GM23338 (cell line): ENCODE results near the gene PCDHGA9. TPM values are rescaled to one million over a fixed set of nuclear protein-coding genes. Genes with fewer than 3 reads are reported as not detected.
"Not testable (repeated sequence)": the region's sequence is repeated elsewhere in the genome, so short reads cannot be mapped to it uniquely, and the experiment has no call there.

Source experiments
- ATAC-seq: fragments of 200-7000 bp; cut with Tn5 transposase; 3 replicates; pipeline ENCODE4 v1.9.1; 2020
- DNase-seq: peaks from one replicate; pipeline ENCODE4 v3.0.0-alpha.2; 2015; ENCODE audit warnings: low spot score
- H2AFZ ChIP-seq: fragments of 200-600 bp; sonication (generic); 2 replicates; pipeline ENCODE4 v1.8.0; 2016; ENCODE audit warnings: antibody characterized with exemption, mild to moderate bottlenecking, moderate library complexity
- H3F3A ChIP-seq: fragments of 200-600 bp; sonication (generic); replicated peaks from 2 replicates; pipeline ENCODE4 v1.8.0; 2017; ENCODE audit warnings: antibody characterized with exemption, mixed run types, low read depth
- H3K27ac ChIP-seq: fragments of 200-600 bp; sonication (generic); 2 replicates; pipeline ENCODE4 v1.6.1; 2016; ENCODE audit warnings: low read depth
- H3K27me3 ChIP-seq: fragments of 200-600 bp; sonication (generic); 2 replicates; pipeline ENCODE4 v1.8.0; 2016; ENCODE audit warnings: mild to moderate bottlenecking, mixed run types, moderate library complexity; ENCODE audit not compliant: insufficient read depth
- H3K36me3 ChIP-seq: fragments of 200-600 bp; sonication (generic); 2 replicates; pipeline ENCODE4 v1.8.0; 2016; ENCODE audit warnings: mild to moderate bottlenecking; ENCODE audit not compliant: insufficient read depth
- H3K4me1 ChIP-seq: fragments of 200-600 bp; sonication (generic); 2 replicates; pipeline ENCODE4 v1.8.0; 2016; ENCODE audit warnings: mild to moderate bottlenecking, moderate library complexity; ENCODE audit not compliant: insufficient read depth
- H3K4me2 ChIP-seq: fragments of 200-600 bp; sonication (generic); 2 replicates; pipeline ENCODE4 v1.7.1; 2017; ENCODE audit warnings: mixed run types
- H3K4me3 ChIP-seq: fragments of 200-600 bp; sonication (generic); 2 replicates; pipeline ENCODE4 v1.6.1; 2016; ENCODE audit warnings: mixed run types
- H3K79me2 ChIP-seq: fragments of 200-600 bp; sonication (generic); replicated peaks from 2 replicates; pipeline ENCODE4 v1.8.0; 2017; ENCODE audit warnings: mild to moderate bottlenecking; ENCODE audit not compliant: insufficient read depth
- H3K9me2 ChIP-seq: fragments of 200-600 bp; sonication (generic); 2 replicates; pipeline ENCODE4 v1.8.0; 2017; ENCODE audit not compliant: insufficient read depth
- H4K20me1 ChIP-seq: fragments of 200-600 bp; sonication (generic); replicated peaks from 2 replicates; pipeline ENCODE4 v1.8.0; 2017; ENCODE audit warnings: mild to moderate bottlenecking; ENCODE audit not compliant: insufficient read depth
- H3K27ac Mint-ChIP-seq: 2 replicates; pipeline ENCODE4 v1.8.0; 2020; ENCODE audit warnings: inconsistent platforms, mild to moderate bottlenecking, moderate library complexity, mixed read lengths
- H3K27me3 Mint-ChIP-seq: 3 replicates; pipeline ENCODE4 v1.8.0; 2022; ENCODE audit warnings: low read depth, mild to moderate bottlenecking, moderate library complexity, mixed read lengths, inconsistent platforms; ENCODE audit not compliant: insufficient read depth, poor library complexity
- H3K36me3 Mint-ChIP-seq: 3 replicates; pipeline ENCODE4 v1.8.0; 2021; ENCODE audit warnings: low read depth, mild to moderate bottlenecking, inconsistent platforms, moderate library complexity, mixed read lengths
- H3K4me1 Mint-ChIP-seq: 3 replicates; pipeline ENCODE4 v1.8.0; 2020; ENCODE audit warnings: mild to moderate bottlenecking, inconsistent platforms, mixed read lengths
- H3K4me3 Mint-ChIP-seq: 3 replicates; pipeline ENCODE4 v1.8.0; 2021; ENCODE audit warnings: moderate library complexity, mild to moderate bottlenecking, inconsistent platforms, mixed read lengths
- H3K9me3 Mint-ChIP-seq: 3 replicates; pipeline ENCODE4 v1.8.0; 2020; ENCODE audit warnings: moderate library complexity, mild to moderate bottlenecking, inconsistent platforms, mixed read lengths
- CREB1 ChIP-seq: fragments of 250-450 bp; sonication (Bioruptor Pico); IDR thresholded peaks from 2 replicates; pipeline ENCODE4 v1.5.0; 2020; ENCODE audit warnings: low read depth, mild to moderate bottlenecking, moderate library complexity
- EZH2 ChIP-seq: fragments of 200-600 bp; sonication (generic); IDR thresholded peaks from one replicate; pipeline ENCODE4 v1.8.0; 2017; ENCODE audit warnings: antibody characterized with exemption, mild to moderate bottlenecking, low read depth; ENCODE audit not compliant: unreplicated experiment
- EZH2phosphoT487 ChIP-seq: fragments of 200-600 bp; sonication (generic); IDR thresholded peaks from one replicate; pipeline ENCODE4 v1.8.1; 2018; ENCODE audit warnings: antibody characterized with exemption; ENCODE audit not compliant: unreplicated experiment
- NANOG ChIP-seq: IDR thresholded peaks from 2 replicates; pipeline ENCODE4 v1.6.1; 2016; ENCODE audit warnings: antibody characterized with exemption, borderline replicate concordance
- POLR2AphosphoS5 ChIP-seq: IDR thresholded peaks from 2 replicates; pipeline ENCODE4 v1.6.1; 2016; ENCODE audit warnings: antibody characterized with exemption, low read depth
- STAT1 ChIP-seq: IDR thresholded peaks from one replicate; pipeline ENCODE4 v1.6.1; 2016; ENCODE audit warnings: antibody characterized with exemption; ENCODE audit not compliant: unreplicated experiment
- ZNF114 ChIP-seq: fragments of 250-450 bp; sonication (Bioruptor Pico); IDR thresholded peaks from 2 replicates; pipeline ENCODE4 v1.5.0; 2020; ENCODE audit warnings: mild to moderate bottlenecking, moderate library complexity
- polyA plus RNA-seq: library from polyadenylated mRNA; unstranded; fragments of >200 nt; fragmentation: Nextera tagmentation; extraction: Ambion mirVana; gene quantifications from 2 replicates; pipeline ENCODE4 v1.2.1, GENCODE V29; 2016
- total RNA-seq: library from RNA; depleted of rRNA; stranded (reverse); fragments of >200 nt; shearing (Covaris generic); gene quantifications from 2 replicates; pipeline ENCODE4 v1.2.3, GENCODE V29; 2014
- TF ChIP-seq, protein P1 (sequence below), 2 experiments: fragments of 200-600 bp in 1 of 2; sonication (generic) in 1 of 2; conservative IDR thresholded peaks; 2 replicates each; pipeline versions ENCODE4 v1.5.1 to v1.6.1; 2016 to 2017; ENCODE audit warnings: antibody characterized with exemption in 2 of 2, low read depth in 2 of 2, mild to moderate bottlenecking in 2 of 2, moderate library complexity in 1 of 2
- TF ChIP-seq, protein P2 (sequence below): IDR thresholded peaks from 2 replicates; pipeline ENCODE4 v1.6.1; 2016; ENCODE audit warnings: antibody characterized with exemption

Gene PCDHGA9
- total and polyA plus RNA-seq, 2 experiments from 2014 or later: 0.50 to 5.5 TPM

GRCh38 chr5:141403387-141403786, 809 bp downstream of the PCDHGA9 start:
- Histone ChIP-seq H3K27ac (no peak overlapping the region), H3K79me2 (peaks cover under 1% of the 10 kb centered on the region; the same call in 1 of the 2 replicates), H3K4me3 (no peak overlapping the region), H3K36me3 (0 out of 2 replicates have a peak, but pooled peaks cover 11% of the 10 kb centered on the region), H3K4me1 (peaks cover 1% of the 10 kb centered on the region), H4K20me1 (no peaks in the 10 kb centered on the region), H3F3A (no peaks in the 10 kb centered on the region), H3K27me3 (no peaks in the 10 kb centered on the region), H3K9me2 (no peaks in the 10 kb centered on the region), H3K4me2 (no peak overlapping the region), H2AFZ (no peak overlapping the region)
- TF ChIP-seq EZH2phosphoT487: no peak
- no peak for TF ChIP-seq NANOG
- TF ChIP-seq EZH2: no peak
- no peak for DNase-seq
- Mint-ChIP-seq H3K27me3 (peaks cover 9% of the 10 kb centered on the region), H3K9me3 (peaks cover 53% of the 10 kb centered on the region), H3K4me3 (no peak overlapping the region), H3K36me3 (peaks cover 46% of the 10 kb centered on the region), H3K27ac (no peak overlapping the region), H3K4me1 (peaks cover 2% of the 10 kb centered on the region)
- ATAC-seq: no peak

GRCh38 chr5:141407790-141408505, 5.4 kb downstream of the PCDHGA9 start, which contains the start of gene PCDHGB6:
Gene PCDHGB6 (plus strand): TSS chr5:141408021. CDS start chr5:141408203, 182 bp downstream.
- peak; percentile 89 for DNase-seq
- Mint-ChIP-seq H3K4me3 (peak within 1 kb of the TSS; percentile 92), H3K9me3 (peaks cover 30% of the 10 kb centered on the region), H3K36me3 (peaks cover 34% of the 10 kb centered on the region), H3K27me3 (peaks cover 12% of the 10 kb centered on the region)
- peak within 1 kb of the TSS; percentile 86 for H3K4me3 ChIP-seq
- H3K36me3 ChIP-seq, H3K4me1 ChIP-seq, H3F3A ChIP-seq, H4K20me1 ChIP-seq, H3K9me2 ChIP-seq, H3K27ac Mint-ChIP-seq, H3K27ac ChIP-seq, H3K4me1 Mint-ChIP-seq, H3K27me3 ChIP-seq, H3K79me2 ChIP-seq: not testable (repeated sequence)
- peak within 1 kb of the TSS; percentile 88 for H3K4me2 ChIP-seq
- peak; percentile 67 for TF ChIP-seq CREB1 (CRISPR knock-in tag)
- TF ChIP-seq, protein P1, sequence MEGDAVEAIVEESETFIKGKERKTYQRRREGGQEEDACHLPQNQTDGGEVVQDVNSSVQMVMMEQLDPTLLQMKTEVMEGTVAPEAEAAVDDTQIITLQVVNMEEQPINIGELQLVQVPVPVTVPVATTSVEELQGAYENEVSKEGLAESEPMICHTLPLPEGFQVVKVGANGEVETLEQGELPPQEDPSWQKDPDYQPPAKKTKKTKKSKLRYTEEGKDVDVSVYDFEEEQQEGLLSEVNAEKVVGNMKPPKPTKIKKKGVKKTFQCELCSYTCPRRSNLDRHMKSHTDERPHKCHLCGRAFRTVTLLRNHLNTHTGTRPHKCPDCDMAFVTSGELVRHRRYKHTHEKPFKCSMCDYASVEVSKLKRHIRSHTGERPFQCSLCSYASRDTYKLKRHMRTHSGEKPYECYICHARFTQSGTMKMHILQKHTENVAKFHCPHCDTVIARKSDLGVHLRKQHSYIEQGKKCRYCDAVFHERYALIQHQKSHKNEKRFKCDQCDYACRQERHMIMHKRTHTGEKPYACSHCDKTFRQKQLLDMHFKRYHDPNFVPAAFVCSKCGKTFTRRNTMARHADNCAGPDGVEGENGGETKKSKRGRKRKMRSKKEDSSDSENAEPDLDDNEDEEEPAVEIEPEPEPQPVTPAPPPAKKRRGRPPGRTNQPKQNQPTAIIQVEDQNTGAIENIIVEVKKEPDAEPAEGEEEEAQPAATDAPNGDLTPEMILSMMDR (conservative IDR thresholded peaks at IDR 0.05; ENCODE audit: low read depth in 2 of 2): peak; percentile 81
- peak; percentile 95 for ATAC-seq
- peak within 1 kb of the TSS; percentile 84 for H2AFZ ChIP-seq

GRCh38 chr5:141409598-141410306, 7.2 kb downstream of the PCDHGA9 start:
- ATAC-seq: no peak
- no peak for DNase-seq
- no peak overlapping the region for H3K4me2 ChIP-seq
- H3K79me2 ChIP-seq: 0 out of 2 replicates have a peak, but pooled peaks cover 4% of the 10 kb centered on the region
- Mint-ChIP-seq H3K4me1 (peaks cover 8% of the 10 kb centered on the region), H3K9me3 (peaks cover 37% of the 10 kb centered on the region), H3K27ac (no peak overlapping the region), H3K27me3 (peaks cover 15% of the 10 kb centered on the region), H3K4me3 (peak overlapping the region; percentile 28; the same call in 1 of the 3 replicates), H3K36me3 (peaks cover 39% of the 10 kb centered on the region)
- H3K4me3 ChIP-seq: no peak overlapping the region
- no peaks in the 10 kb centered on the region for H3F3A ChIP-seq
- H3K9me2 ChIP-seq: no peaks in the 10 kb centered on the region
- H3K4me1 ChIP-seq: peaks cover 5% of the 10 kb centered on the region
- no peak overlapping the region for H3K27ac ChIP-seq
- no peaks in the 10 kb centered on the region for H3K36me3 ChIP-seq
- H3K27me3 ChIP-seq: peaks cover 8% of the 10 kb centered on the region
- no peak overlapping the region for H2AFZ ChIP-seq
- peaks cover 7% of the 10 kb centered on the region; the same call in 1 of the 2 replicates for H4K20me1 ChIP-seq
- TF ChIP-seq NANOG (no peak), EZH2phosphoT487 (no peak), CREB1 (CRISPR knock-in tag) (no peak), ZNF114 (no peak), POLR2AphosphoS5 (no peak), STAT1 (no peak), EZH2 (no peak)
- TF ChIP-seq, protein P1 (conservative IDR thresholded peaks at IDR 0.05; ENCODE audit: low read depth in 2 of 2): no peak
- TF ChIP-seq, protein P2, sequence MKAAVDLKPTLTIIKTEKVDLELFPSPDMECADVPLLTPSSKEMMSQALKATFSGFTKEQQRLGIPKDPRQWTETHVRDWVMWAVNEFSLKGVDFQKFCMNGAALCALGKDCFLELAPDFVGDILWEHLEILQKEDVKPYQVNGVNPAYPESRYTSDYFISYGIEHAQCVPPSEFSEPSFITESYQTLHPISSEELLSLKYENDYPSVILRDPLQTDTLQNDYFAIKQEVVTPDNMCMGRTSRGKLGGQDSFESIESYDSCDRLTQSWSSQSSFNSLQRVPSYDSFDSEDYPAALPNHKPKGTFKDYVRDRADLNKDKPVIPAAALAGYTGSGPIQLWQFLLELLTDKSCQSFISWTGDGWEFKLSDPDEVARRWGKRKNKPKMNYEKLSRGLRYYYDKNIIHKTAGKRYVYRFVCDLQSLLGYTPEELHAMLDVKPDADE: no peak
